Cardiac septum (tissue), 1 donor: ENCODE data around the gene RUNX1. TPM values are rescaled to one million over a fixed set of nuclear protein-coding genes. Genes with fewer than 3 reads are reported as not detected.

Experiments used
- DNase-seq: peaks from one replicate; pipeline ENCODE4 v3.0.0-alpha.2; 2020; ENCODE audit warnings: low spot score
- intact Hi-C: fragments of 100-400 bp; cut with DNase I; formaldehyde crosslinking; loops from one replicate; pipeline ENCODE4 v1.14.0; 2022
- total RNA-seq: library from RNA; stranded (reverse); fragmentation: NEBNext Ultra II Directional; extraction: Animal tissue kit (Norgen Biotek cat#: 25700); gene quantifications from one replicate; pipeline ENCODE4 v1.2.1, GENCODE V29; 2021
- donor health status: DM: no; HTN: no; CAD: no.

Gene RUNX1
- total RNA-seq, 1 donor from 2014 or later: 21.6 TPM

GRCh38 chr21:34830386-34831170, 218.5 kb downstream of the RUNX1 start:
- DNase-seq: no peak
- intact Hi-C loops: no loop called here

- no peak for DNase-seq
- intact Hi-C loops: no loop called here
These were observed 221.5 kb downstream of the RUNX1 start for GRCh38 chr21:34827445-34828235.

- intact Hi-C loops: no loop called here
These were observed 222.3 kb downstream of the RUNX1 start for GRCh38 chr21:34826836-34827235.

GRCh38 chr21:34825948-34826548, 223.1 kb downstream of the RUNX1 start:
- DNase-seq: no peak
- intact Hi-C loops: no loop called here

More at GRCh38 chr21:34826836-34827235, 222.3 kb downstream of the RUNX1 start:
- no peak for DNase-seq

GRCh38 chr21:34825101-34825500, 224.0 kb downstream of the RUNX1 start:
- DNase-seq: no peak
- intact Hi-C loops: no loop called here

- intact Hi-C loops: no loop called here
- DNase-seq: no peak
These were observed 224.8 kb downstream of the RUNX1 start for GRCh38 chr21:34824314-34824713.

- intact Hi-C loops: no loop called here
- DNase-seq: no peak
These were observed 226.2 kb downstream of the RUNX1 start for GRCh38 chr21:34822942-34823341.

GRCh38 chr21:34822168-34822567, 226.9 kb downstream of the RUNX1 start:
- intact Hi-C loops: no loop called here

GRCh38 chr21:34821717-34822116, 227.4 kb downstream of the RUNX1 start:
- no peak for DNase-seq
- intact Hi-C loops: no loop called here

More at GRCh38 chr21:34822168-34822567, 226.9 kb downstream of the RUNX1 start:
- DNase-seq: no peak

GRCh38 chr21:34820051-34820450, 229.1 kb downstream of the RUNX1 start:
- intact Hi-C loops: no loop called here
- DNase-seq: no peak

GRCh38 chr21:34819357-34819999, 229.6 kb downstream of the RUNX1 start:
- intact Hi-C loops: no loop called here

GRCh38 chr21:34818662-34819158, 230.4 kb downstream of the RUNX1 start:
- intact Hi-C loops: no loop called here
- no peak for DNase-seq

More at GRCh38 chr21:34819357-34819999, 229.6 kb downstream of the RUNX1 start:
- no peak for DNase-seq

- DNase-seq: no peak
- intact Hi-C loops: no loop called here
These were observed 231.1 kb downstream of the RUNX1 start for GRCh38 chr21:34817821-34818661.

GRCh38 chr21:34815831-34816705, 233.0 kb downstream of the RUNX1 start:
- intact Hi-C loops: no loop called here
- DNase-seq: no peak

GRCh38 chr21:34814529-34814951, 234.6 kb downstream of the RUNX1 start:
- no peak for DNase-seq
- intact Hi-C loops: no loop called here

GRCh38 chr21:34813266-34813894, 235.7 kb downstream of the RUNX1 start:
- intact Hi-C loops: no loop called here
- no peak for DNase-seq

- intact Hi-C loops: no loop called here
- no peak for DNase-seq
These were observed 236.4 kb downstream of the RUNX1 start for GRCh38 chr21:34812504-34813265.
